ENCODE results near the gene VIPR2. TPM values are rescaled to one million over a fixed set of nuclear protein-coding genes. Genes with fewer than 3 reads are reported as not detected.
"Not testable (repeated sequence)": the region's sequence is repeated elsewhere in the genome, so short reads cannot be mapped to it uniquely, and the experiment has no call there.

Gene VIPR2
- total RNA-seq, 1 experiment from 2014 or later = not detected

DNA sequence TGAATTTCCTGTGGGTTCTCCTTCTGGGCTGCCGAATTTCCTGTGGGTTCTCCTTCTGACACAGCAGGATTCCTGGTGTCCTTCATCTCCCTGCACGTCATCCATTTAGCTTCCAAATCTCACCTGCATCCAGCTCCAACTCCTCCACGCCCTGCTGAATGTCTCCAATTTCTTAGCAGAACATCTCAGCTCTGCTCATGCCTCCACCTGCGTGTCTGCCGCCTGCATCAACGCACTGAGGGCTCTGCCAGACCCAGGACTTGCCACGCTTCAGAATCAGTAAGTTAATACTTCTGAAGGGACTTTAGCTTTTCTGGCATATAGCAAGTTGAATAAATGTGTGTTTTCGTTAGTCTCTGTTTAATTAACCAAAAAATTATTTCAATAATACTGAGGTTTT is 31.1 kb upstream of the VIPR2 start:
- Histone ChIP-seq H3K4me3 (ENCODE audit: low read length) (no peak overlapping the region), H3K4me1 (ENCODE audit: low read length) (no peaks in the 10 kb centered on the region), H3K36me3 (ENCODE audit: insufficient read depth, low read length) (no peaks in the 10 kb centered on the region), H4K20me1 (ENCODE audit: insufficient read depth, low read depth, low read length) (no peaks in the 10 kb centered on the region), H2AFZ (ENCODE audit: low read length) (no peak overlapping the region), H3K4me2 (ENCODE audit: low read depth, low read length, poor library complexity, severe bottlenecking) (no peak overlapping the region), H3K9me3 (ENCODE audit: low read length) (no peaks in the 10 kb centered on the region), H3K27ac (ENCODE audit: low read length) (no peak overlapping the region), H3K27me3 (ENCODE audit: low read length) (no peaks in the 10 kb centered on the region), H3K9me2 (replicated peaks; ENCODE audit: insufficient read depth, low read length) (no peaks in the 10 kb centered on the region), H3K79me2 (ENCODE audit: low read length) (no peaks in the 10 kb centered on the region), H3K9ac (ENCODE audit: low read length) (no peak overlapping the region)
- DNase-seq = no peak

DNA sequence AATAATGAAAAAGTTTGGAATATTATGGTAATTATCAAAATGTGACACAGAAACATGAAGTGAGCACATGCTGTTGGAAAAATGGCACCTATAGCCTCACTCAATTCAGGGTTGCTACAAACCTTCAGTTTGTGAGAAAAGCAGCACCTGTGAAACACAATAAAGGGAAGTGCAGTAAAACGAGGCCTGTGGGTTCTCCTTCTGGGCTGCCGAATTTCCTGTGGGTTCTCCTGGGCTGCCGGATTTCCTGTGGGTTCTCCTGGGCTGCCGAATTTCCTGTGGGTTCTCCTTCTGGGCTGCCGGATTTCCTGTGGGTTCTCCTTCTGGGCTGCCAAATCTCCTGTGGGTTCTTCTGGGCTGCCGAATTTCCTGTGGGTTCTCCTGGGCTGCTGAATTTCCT is 30.4 kb upstream of the VIPR2 start:
- H3K9ac ChIP-seq (ENCODE audit: low read length); H3K36me3 ChIP-seq (ENCODE audit: insufficient read depth, low read length); DNase-seq; H3K27ac ChIP-seq (ENCODE audit: low read length); H3K4me3 ChIP-seq (ENCODE audit: low read length); H3K9me3 ChIP-seq (ENCODE audit: low read length); H3K27me3 ChIP-seq (ENCODE audit: low read length); H2AFZ ChIP-seq (ENCODE audit: low read length); H3K9me2 ChIP-seq (replicated peaks; ENCODE audit: insufficient read depth, low read length); H3K4me1 ChIP-seq (ENCODE audit: low read length); H4K20me1 ChIP-seq (ENCODE audit: insufficient read depth, low read depth, low read length); H3K79me2 ChIP-seq (ENCODE audit: low read length); H3K4me2 ChIP-seq (ENCODE audit: low read depth, low read length, poor library complexity, severe bottlenecking): not testable (repeated sequence)

DNA sequence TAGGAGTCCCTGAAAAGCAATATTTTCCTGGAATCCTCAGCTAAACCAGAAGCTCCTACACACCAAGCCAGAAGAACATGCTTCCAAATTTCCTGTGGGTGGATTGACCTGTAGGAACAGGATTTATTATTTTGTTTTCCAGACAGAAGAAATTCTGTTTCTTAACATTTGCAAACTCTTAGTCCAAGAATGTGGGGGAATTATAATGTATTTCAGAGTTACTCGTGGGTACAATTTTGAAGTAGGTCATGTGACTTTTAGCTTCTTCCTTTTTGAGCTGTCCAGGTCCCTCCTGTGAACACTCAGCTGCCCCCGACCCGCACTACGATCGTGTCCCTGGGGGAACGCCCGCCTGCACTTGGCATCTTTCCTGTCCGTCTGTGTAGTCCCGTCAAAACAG is 27.7 kb upstream of the VIPR2 start:
- Histone ChIP-seq H3K4me2 (ENCODE audit: low read depth, low read length, poor library complexity, severe bottlenecking) (no peak overlapping the region), H3K9me2 (replicated peaks; ENCODE audit: insufficient read depth, low read length) (no peaks in the 10 kb centered on the region), H2AFZ (ENCODE audit: low read length) (no peak overlapping the region), H3K27ac (ENCODE audit: low read length) (no peak overlapping the region), H3K79me2 (ENCODE audit: low read length) (no peaks in the 10 kb centered on the region), H3K4me1 (ENCODE audit: low read length) (no peaks in the 10 kb centered on the region), H3K27me3 (ENCODE audit: low read length) (no peaks in the 10 kb centered on the region), H3K9me3 (ENCODE audit: low read length) (no peaks in the 10 kb centered on the region), H3K9ac (ENCODE audit: low read length) (no peak overlapping the region), H3K4me3 (ENCODE audit: low read length) (no peak overlapping the region), H3K36me3 (ENCODE audit: insufficient read depth, low read length) (no peaks in the 10 kb centered on the region), H4K20me1 (ENCODE audit: insufficient read depth, low read depth, low read length) (no peaks in the 10 kb centered on the region)
- no peak for DNase-seq

DNA sequence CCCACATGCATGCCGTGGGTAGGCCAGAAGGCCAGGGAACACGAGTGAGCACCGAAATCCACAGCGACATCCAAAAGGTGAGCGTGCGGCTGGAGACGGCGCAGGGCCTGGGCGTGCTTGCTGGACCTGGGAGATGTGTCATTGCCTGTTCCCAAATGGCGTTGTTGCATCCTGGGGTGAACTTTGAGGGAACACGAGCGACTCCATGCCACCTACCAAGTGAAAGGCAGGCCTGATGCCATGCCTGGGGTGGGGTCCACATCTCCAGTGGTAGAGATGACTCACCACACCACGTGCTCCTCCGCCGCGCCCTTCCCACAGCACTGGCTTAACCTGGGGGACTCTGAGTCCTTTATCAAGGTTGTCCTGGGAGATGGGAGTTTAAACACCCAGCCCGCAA is 24.7 kb upstream of the VIPR2 start:
- H3K36me3 ChIP-seq (ENCODE audit: insufficient read depth, low read length) = no peaks in the 10 kb centered on the region
- no peaks in the 10 kb centered on the region for H3K9me3 ChIP-seq (ENCODE audit: low read length)
- DNase-seq = no peak
- no peak overlapping the region for H3K4me3 ChIP-seq (ENCODE audit: low read length)
- no peaks in the 10 kb centered on the region for H3K4me1 ChIP-seq (ENCODE audit: low read length)
- H3K4me2 ChIP-seq (ENCODE audit: low read depth, low read length, poor library complexity, severe bottlenecking) = no peak overlapping the region
- no peaks in the 10 kb centered on the region for H3K9me2 ChIP-seq (replicated peaks; ENCODE audit: insufficient read depth, low read length)
- H4K20me1 ChIP-seq (ENCODE audit: insufficient read depth, low read depth, low read length) = no peaks in the 10 kb centered on the region
- no peak overlapping the region for H2AFZ ChIP-seq (ENCODE audit: low read length)
- H3K79me2 ChIP-seq (ENCODE audit: low read length) = no peaks in the 10 kb centered on the region
- H3K27me3 ChIP-seq (ENCODE audit: low read length) = no peaks in the 10 kb centered on the region
- no peak overlapping the region for H3K27ac ChIP-seq (ENCODE audit: low read length)
- no peak overlapping the region for H3K9ac ChIP-seq (ENCODE audit: low read length)

DNA sequence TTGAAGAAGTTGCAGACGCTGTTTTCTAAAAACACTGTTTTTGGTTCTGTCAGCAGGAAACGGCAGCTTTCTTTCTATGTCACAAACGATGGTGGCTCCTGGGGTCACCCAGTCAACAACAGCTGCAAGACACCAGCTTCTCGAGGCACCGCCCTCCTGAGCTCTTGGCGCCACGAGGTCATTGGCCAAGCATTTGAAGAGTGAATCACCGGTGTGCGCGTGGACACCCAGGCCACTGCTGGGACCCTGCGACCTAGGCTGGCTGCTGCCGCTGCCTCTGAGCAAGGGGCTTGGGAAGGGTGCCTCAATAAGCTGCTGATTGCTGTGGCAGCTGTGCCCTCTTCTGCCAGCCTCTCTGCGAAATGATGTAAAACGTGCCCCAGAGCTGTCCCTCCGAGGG is 22.5 kb upstream of the VIPR2 start:
- H3K4me2 ChIP-seq (ENCODE audit: low read depth, low read length, poor library complexity, severe bottlenecking) = no peak overlapping the region
- no peaks in the 10 kb centered on the region for H3K36me3 ChIP-seq (ENCODE audit: insufficient read depth, low read length)
- no peak overlapping the region for H2AFZ ChIP-seq (ENCODE audit: low read length)
- H3K9me2 ChIP-seq (replicated peaks; ENCODE audit: insufficient read depth, low read length) = no peaks in the 10 kb centered on the region
- no peaks in the 10 kb centered on the region for H3K79me2 ChIP-seq (ENCODE audit: low read length)
- H4K20me1 ChIP-seq (ENCODE audit: insufficient read depth, low read depth, low read length) = no peaks in the 10 kb centered on the region
- no peaks in the 10 kb centered on the region for H3K9me3 ChIP-seq (ENCODE audit: low read length)
- H3K27me3 ChIP-seq (ENCODE audit: low read length) = no peaks in the 10 kb centered on the region
- no peak overlapping the region for H3K9ac ChIP-seq (ENCODE audit: low read length)
- no peaks in the 10 kb centered on the region for H3K4me1 ChIP-seq (ENCODE audit: low read length)
- DNase-seq = no peak
- no peak overlapping the region for H3K4me3 ChIP-seq (ENCODE audit: low read length)
- H3K27ac ChIP-seq (ENCODE audit: low read length) = no peak overlapping the region

DNA sequence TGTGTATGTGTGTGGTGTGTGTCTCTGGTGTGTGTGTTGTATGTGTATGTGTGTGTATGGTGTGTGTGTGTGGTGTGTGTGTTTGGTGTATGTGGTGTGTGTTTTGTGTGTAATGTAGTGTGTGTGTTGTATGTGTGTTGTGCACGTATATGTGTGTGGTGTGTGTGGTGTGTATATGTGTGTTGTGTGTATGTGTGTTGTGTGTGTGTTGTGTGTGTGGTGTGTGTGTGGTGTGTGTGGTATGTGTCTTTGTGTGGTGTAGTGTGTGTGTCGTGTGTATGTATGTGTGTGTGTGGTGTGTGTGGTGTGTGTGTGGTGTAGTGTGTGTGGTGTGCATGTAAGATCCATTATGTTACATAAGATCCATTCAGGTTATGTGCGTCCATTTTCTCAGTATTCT is 21.9 kb upstream of the VIPR2 start:
- no peaks in the 10 kb centered on the region for H3K79me2 ChIP-seq (ENCODE audit: low read length)
- no peak overlapping the region for H3K4me3 ChIP-seq (ENCODE audit: low read length)
- H3K4me2 ChIP-seq (ENCODE audit: low read depth, low read length, poor library complexity, severe bottlenecking) = no peak overlapping the region
- H3K27me3 ChIP-seq (ENCODE audit: low read length) = no peaks in the 10 kb centered on the region
- H2AFZ ChIP-seq (ENCODE audit: low read length) = no peak overlapping the region
- no peaks in the 10 kb centered on the region for H3K36me3 ChIP-seq (ENCODE audit: insufficient read depth, low read length)
- H3K9me2 ChIP-seq (replicated peaks; ENCODE audit: insufficient read depth, low read length) = no peaks in the 10 kb centered on the region
- H3K4me1 ChIP-seq (ENCODE audit: low read length) = no peaks in the 10 kb centered on the region
- no peaks in the 10 kb centered on the region for H3K9me3 ChIP-seq (ENCODE audit: low read length)
- no peak overlapping the region for H3K9ac ChIP-seq (ENCODE audit: low read length)
- no peaks in the 10 kb centered on the region for H4K20me1 ChIP-seq (ENCODE audit: insufficient read depth, low read depth, low read length)
- H3K27ac ChIP-seq (ENCODE audit: low read length) = no peak overlapping the region
- no peak for DNase-seq

DNA sequence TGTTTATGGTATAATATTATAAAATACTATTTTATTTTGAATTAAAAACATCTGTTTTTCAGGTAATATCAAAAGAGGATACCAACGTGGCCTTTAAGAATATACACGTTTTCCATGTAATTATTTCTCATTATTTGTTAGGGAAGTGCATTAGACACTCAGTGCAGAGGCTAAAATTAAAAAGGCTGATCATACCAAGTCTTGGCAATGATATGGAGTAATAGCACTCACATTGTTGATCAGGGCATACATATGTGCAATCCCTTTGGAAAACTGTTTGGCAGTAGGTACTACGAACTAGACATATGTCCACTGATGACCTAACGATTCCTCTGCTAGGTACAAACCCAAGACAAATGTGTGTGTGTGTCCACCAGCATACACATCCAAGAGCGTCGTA is 20.7 kb upstream of the VIPR2 start:
- no peak overlapping the region for H3K27ac ChIP-seq (ENCODE audit: low read length)
- H3K4me3 ChIP-seq (ENCODE audit: low read length) = no peak overlapping the region
- H3K4me1 ChIP-seq (ENCODE audit: low read length) = no peaks in the 10 kb centered on the region
- H3K27me3 ChIP-seq (ENCODE audit: low read length) = no peaks in the 10 kb centered on the region
- no peak for DNase-seq
- H2AFZ ChIP-seq (ENCODE audit: low read length) = no peak overlapping the region
- H3K4me2 ChIP-seq (ENCODE audit: low read depth, low read length, poor library complexity, severe bottlenecking) = no peak overlapping the region
- H3K9me3 ChIP-seq (ENCODE audit: low read length) = no peaks in the 10 kb centered on the region
- no peak overlapping the region for H3K9ac ChIP-seq (ENCODE audit: low read length)
- H3K9me2 ChIP-seq (replicated peaks; ENCODE audit: insufficient read depth, low read length) = no peaks in the 10 kb centered on the region
- H3K36me3 ChIP-seq (ENCODE audit: insufficient read depth, low read length) = no peaks in the 10 kb centered on the region
- H3K79me2 ChIP-seq (ENCODE audit: low read length) = no peaks in the 10 kb centered on the region
- no peaks in the 10 kb centered on the region for H4K20me1 ChIP-seq (ENCODE audit: insufficient read depth, low read depth, low read length)

DNA sequence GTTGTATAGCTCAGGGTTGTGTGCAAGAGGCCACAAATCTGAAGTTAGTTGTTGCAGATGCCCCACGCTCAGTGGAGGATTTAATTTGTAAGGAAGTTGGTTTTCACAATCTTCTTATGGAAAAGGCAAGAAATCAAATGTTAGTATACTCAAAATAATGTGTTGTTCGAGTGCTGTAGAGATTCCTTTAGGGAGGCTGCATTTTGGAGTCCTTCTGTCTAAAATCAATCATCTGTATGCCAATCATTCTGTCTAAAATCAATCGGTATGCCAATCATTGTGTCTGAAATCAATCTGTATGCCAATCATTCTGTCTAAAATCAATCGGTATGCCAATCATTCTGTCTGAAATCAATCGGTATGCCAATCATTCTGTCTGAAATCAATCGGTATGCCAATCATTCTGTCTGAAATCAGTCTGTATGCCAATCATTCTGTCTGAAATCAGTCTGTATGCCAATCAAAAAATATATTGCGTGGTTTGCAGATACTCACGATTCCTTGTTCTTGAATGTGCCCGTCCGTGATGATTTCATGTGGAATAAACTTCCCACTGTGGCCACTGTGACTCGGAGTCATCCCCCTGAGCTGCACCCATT is 19.1 kb upstream of the VIPR2 start:
- not testable (repeated sequence) for H3K9me2 ChIP-seq (replicated peaks; ENCODE audit: insufficient read depth, low read length); H3K27me3 ChIP-seq (ENCODE audit: low read length); H3K36me3 ChIP-seq (ENCODE audit: insufficient read depth, low read length); H3K27ac ChIP-seq (ENCODE audit: low read length); H4K20me1 ChIP-seq (ENCODE audit: insufficient read depth, low read depth, low read length); H3K4me2 ChIP-seq (ENCODE audit: low read depth, low read length, poor library complexity, severe bottlenecking); H3K9ac ChIP-seq (ENCODE audit: low read length); H3K4me1 ChIP-seq (ENCODE audit: low read length); H3K9me3 ChIP-seq (ENCODE audit: low read length); H2AFZ ChIP-seq (ENCODE audit: low read length); H3K79me2 ChIP-seq (ENCODE audit: low read length); H3K4me3 ChIP-seq (ENCODE audit: low read length)
- peak; percentile 4 for DNase-seq

DNA sequence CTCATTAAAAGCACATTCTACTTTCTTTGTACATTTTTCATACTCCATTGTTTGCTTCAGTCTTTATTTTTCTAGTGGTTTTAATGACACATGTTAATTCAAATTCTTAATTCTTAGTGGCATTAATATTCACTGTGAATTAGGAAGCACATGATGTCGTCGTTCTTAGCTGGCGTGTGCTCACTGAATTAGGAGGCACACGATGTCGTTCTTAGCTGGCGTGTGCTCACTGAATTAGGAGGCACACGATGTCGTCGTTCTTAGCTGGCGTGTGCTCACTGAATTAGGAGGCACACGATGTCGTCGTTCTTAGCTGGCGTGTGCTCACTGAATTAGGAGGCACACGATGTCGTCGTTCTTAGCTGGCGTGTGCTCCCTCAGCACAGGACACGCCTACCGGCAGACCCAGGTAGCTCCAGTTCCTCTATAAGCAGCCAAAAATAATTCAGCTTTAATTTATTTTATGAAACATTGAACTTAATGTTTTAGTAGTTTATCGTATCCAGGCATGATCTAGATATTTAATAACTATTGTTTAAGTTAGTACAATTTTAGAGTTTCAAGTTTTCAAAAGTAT is 17.5 kb upstream of the VIPR2 start:
- H3K79me2 ChIP-seq (ENCODE audit: low read length); H3K27ac ChIP-seq (ENCODE audit: low read length); H3K9me3 ChIP-seq (ENCODE audit: low read length); DNase-seq; H3K27me3 ChIP-seq (ENCODE audit: low read length); H3K4me2 ChIP-seq (ENCODE audit: low read depth, low read length, poor library complexity, severe bottlenecking); H3K9ac ChIP-seq (ENCODE audit: low read length); H3K9me2 ChIP-seq (replicated peaks; ENCODE audit: insufficient read depth, low read length); H2AFZ ChIP-seq (ENCODE audit: low read length); H3K36me3 ChIP-seq (ENCODE audit: insufficient read depth, low read length); H3K4me1 ChIP-seq (ENCODE audit: low read length); H4K20me1 ChIP-seq (ENCODE audit: insufficient read depth, low read depth, low read length); H3K4me3 ChIP-seq (ENCODE audit: low read length): not testable (repeated sequence)

Data from Karpas-422 (cell line).